SJCRH30 (cell line): ENCODE measurements around the gene ZHX3. TPM values are rescaled to one million over a fixed set of nuclear protein-coding genes. Genes with fewer than 3 reads are reported as not detected.

ENCODE experiments used
- DNase-seq, 2 experiments: peaks; one replicate each; pipeline ENCODE4 v3.0.0-alpha.2; 2015 to 2020
- H3K27ac ChIP-seq: fragments of 250-450 bp; sonication (Bioruptor Pico); 2 replicates; pipeline ENCODE4 v1.5.1; 2020; ENCODE audit warnings: mild to moderate bottlenecking, moderate library complexity
- H3K27me3 ChIP-seq: fragments of 250-450 bp; sonication (Bioruptor Pico); 2 replicates; pipeline ENCODE4 v1.5.1; 2020; ENCODE audit warnings: mild to moderate bottlenecking, moderate library complexity
- H3K36me3 ChIP-seq: fragments of 250-450 bp; sonication (Bioruptor Pico); 2 replicates; pipeline ENCODE4 v1.5.1; 2020; ENCODE audit warnings: mild to moderate bottlenecking, moderate library complexity
- H3K4me1 ChIP-seq: fragments of 250-450 bp; sonication (Bioruptor Pico); 2 replicates; pipeline ENCODE4 v1.5.1; 2020; ENCODE audit warnings: mild to moderate bottlenecking, moderate library complexity
- H3K4me3 ChIP-seq: fragments of 250-450 bp; sonication (Bioruptor Pico); 2 replicates; pipeline ENCODE4 v1.5.1; 2020; ENCODE audit warnings: mild to moderate bottlenecking, moderate library complexity
- H3K9me3 ChIP-seq: fragments of 250-450 bp; sonication (Bioruptor Pico); replicated peaks from 2 replicates; pipeline ENCODE4 v1.5.1; 2020; ENCODE audit warnings: mild to moderate bottlenecking, moderate library complexity
- total RNA-seq: library from RNA; depleted of rRNA; stranded (reverse); fragments of >200 nt; shearing (Covaris generic); gene quantifications from 2 replicates; pipeline ENCODE4 v1.2.3, GENCODE V29; 2014

ZHX3 gene
- total RNA-seq, 1 experiment from 2014 or later = 16.2 TPM

DNA sequence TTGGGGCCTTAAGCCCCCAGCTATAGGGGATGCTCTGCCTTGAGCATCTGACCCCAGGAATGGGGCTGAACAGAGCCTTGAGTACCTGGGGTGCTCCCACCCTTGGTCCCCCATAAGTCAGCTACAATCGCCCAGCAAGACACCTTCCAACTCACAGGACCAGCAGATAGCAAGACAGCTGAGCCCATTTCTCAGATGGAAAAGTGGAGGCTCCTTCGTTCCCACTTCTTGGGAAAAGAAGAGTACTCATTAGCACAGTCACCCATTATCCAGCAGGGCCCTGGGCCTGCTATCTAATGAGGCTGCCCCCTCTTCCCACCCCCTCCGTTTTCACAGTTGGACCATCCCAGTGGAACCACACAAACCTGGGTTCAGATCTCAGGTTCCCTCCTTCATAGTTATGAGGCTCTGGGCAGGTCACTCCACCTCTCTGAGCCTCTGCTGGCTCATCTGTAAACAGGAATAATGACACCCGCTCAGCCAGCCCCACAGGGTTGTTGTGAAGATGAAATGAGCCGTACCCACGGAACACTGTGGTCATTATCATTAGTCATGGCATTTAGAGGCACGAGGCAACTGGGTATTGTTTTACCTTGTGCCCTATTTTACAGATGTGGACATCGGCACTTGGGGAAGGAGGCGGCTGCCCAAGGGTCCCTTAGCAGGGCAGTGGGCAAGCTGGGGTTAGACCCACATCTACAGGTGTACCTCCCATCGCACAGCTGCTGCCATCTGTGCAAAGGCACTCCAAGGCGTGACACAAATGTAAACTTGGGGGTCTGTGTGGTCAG is 27.6 kb upstream of the ZHX3 start:
- Histone ChIP-seq H3K36me3 (no peaks in the 10 kb centered on the region), H3K4me3 (no peak overlapping the region), H3K4me1 (peaks cover 12% of the 10 kb centered on the region), H3K9me3 (no peaks in the 10 kb centered on the region), H3K27me3 (no peaks in the 10 kb centered on the region), H3K27ac (peak overlapping the region; percentile 2)
- DNase-seq = peak; percentile 62 to 84

DNA sequence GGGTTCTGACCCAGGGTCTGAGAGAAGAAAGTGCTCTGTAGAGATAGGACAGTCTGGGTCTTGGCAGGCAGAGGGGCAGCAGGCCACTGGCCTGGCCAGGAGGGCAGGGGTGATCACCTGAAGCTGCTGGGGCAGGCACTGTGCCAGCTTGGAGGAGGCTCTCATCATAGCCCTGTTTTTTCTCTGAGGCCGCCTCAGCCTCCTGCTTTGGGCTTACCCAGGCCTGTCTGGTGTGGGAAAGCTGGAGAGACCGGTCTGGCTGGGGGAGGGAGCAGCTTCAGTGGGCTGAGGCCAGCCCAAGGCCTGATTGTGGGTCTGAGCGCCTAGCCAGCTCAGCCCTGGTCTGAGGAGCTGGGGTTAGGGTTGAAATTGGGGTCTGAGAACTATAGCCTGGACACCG is 26.9 kb upstream of the ZHX3 start:
- no peaks in the 10 kb centered on the region for H3K27me3 ChIP-seq
- DNase-seq = no peak
- H3K36me3 ChIP-seq = no peaks in the 10 kb centered on the region
- no peak overlapping the region for H3K4me3 ChIP-seq
- H3K4me1 ChIP-seq = peaks cover 12% of the 10 kb centered on the region
- no peaks in the 10 kb centered on the region for H3K9me3 ChIP-seq
- H3K27ac ChIP-seq = no peak overlapping the region

DNA sequence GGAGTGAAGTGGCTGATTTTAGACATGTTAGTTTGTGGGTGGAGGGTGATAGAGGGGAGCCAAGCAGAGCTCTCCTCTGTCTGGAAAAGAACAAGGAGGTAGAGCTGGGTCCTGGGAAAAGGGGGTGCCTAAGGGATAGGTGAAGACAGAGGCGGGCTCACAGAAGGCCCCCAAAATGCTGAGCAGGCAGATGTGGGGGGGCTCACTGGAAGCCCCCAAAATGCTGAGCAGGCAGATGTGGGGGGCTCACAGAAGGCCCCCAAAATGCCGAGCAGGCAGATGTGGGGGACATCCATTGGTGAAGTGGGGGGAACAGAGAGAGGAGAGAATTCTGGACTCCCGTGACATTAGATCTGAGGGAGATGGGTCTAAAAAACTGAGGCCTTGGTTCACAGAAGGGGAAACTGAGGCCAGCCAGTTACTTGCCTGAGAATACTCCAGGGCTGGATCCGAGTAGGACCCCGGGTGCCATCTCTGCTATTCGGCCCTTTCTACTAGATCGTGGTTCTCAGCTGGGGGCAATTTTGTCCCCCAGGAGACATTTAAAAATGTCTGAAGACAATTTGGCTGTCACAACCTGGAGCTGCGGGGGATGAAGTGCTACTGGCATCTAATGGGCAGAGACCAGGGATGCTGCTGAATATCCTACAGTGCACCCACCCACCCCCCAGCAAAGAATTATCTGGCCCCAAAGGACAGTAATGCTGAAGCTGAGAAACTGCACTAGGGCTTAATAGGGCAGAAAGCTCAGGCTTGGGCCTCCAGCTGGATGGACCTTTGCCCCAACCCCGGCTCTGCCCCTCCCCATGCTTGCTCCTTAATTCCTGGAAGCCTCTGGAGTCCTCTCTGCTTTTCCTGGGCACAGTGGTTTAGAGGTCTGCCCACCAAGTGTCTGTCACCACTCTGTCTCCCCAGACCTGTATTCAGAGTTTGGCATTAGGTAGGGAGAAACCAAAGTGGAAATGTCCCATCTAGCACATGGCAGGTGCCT is 25.2 kb upstream of the ZHX3 start:
- no peaks in the 10 kb centered on the region for H3K27me3 ChIP-seq
- H3K4me1 ChIP-seq = peaks cover 12% of the 10 kb centered on the region
- H3K9me3 ChIP-seq = no peaks in the 10 kb centered on the region
- H3K36me3 ChIP-seq = no peaks in the 10 kb centered on the region
- DNase-seq = no peak
- no peak overlapping the region for H3K4me3 ChIP-seq
- H3K27ac ChIP-seq = no peak overlapping the region

DNA sequence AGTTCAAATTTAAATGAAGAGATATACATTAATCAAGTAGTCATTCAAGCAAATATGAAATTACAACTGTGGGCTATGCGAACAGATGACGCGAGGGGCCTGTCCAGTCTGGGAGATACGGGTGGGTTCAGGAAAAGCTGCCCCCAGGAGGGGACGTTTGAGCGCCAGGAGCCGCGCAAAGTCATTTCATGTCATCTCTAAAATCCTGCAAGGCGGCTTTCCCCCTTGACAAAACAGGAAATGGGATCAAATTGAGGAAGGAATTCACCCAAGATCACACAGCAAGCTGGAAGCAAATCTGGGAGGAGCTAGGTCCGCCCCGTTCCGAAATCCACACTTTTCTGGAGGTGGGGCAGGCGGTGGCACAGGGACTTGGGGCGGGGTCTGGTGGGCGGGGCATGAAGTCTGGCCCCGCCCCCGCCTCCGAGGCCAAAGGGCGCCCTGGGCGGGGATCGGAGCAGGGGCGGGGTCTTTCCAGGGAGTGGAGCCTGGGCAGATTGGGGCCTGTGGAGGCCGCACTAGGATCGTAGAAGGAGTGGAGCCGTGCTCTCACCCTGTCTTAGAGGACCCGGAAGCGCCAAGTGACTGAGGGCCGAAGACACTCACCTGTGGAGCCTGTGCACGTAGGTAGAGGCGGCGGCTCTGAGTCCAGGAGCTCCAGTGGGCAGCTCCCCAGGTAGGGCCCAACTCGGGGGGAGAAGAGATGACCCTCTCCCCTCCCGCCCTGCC is 23.0 kb upstream of the ZHX3 start, which contains the start of gene LPIN3:
LPIN3 (plus strand) TSS at position 495 of the 729 bp plus-strand sequence. CDS start 4,983 bp downstream, outside the sequence.
- peak; percentile 75 to 81 for DNase-seq
- peak within 1 kb of the TSS; percentile 4; the same call in 1 of the 2 replicates for H3K4me3 ChIP-seq
- no peak within 1 kb of the TSS for H3K27ac ChIP-seq

DNA sequence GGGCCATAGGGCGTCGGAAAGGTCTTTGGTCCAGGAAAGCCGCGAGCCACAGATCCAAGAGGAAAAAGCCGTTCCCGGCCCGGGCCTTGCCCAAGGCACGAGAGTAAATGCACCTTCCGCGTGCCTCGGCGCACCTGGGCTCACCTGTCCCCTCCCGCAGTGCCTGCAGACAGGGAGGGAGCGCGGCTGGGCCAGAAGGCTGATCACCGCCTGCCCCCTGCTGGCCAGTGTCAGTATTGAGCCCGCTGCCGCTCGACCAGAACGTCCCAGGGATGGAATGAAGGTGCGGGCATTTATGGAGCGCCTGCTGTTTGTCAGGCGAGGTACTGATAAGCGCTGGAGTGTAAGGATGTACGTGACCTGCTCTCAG is 22.4 kb upstream of the ZHX3 start:
- Histone ChIP-seq H3K36me3 (no peaks in the 10 kb centered on the region), H3K4me3 (no peak overlapping the region), H3K9me3 (no peaks in the 10 kb centered on the region), H3K27ac (no peak overlapping the region), H3K27me3 (no peaks in the 10 kb centered on the region), H3K4me1 (peaks cover 4% of the 10 kb centered on the region)
- peak; percentile 71 to 86 for DNase-seq

More for the DNA sequence above, 23.0 kb upstream of the ZHX3 start, which contains the start of gene LPIN3:
- H3K9me3 ChIP-seq = no peaks in the 10 kb centered on the region
- peaks cover 10% of the 10 kb centered on the region for H3K4me1 ChIP-seq
- H3K36me3 ChIP-seq = no peaks in the 10 kb centered on the region
- H3K27me3 ChIP-seq = no peaks in the 10 kb centered on the region

DNA sequence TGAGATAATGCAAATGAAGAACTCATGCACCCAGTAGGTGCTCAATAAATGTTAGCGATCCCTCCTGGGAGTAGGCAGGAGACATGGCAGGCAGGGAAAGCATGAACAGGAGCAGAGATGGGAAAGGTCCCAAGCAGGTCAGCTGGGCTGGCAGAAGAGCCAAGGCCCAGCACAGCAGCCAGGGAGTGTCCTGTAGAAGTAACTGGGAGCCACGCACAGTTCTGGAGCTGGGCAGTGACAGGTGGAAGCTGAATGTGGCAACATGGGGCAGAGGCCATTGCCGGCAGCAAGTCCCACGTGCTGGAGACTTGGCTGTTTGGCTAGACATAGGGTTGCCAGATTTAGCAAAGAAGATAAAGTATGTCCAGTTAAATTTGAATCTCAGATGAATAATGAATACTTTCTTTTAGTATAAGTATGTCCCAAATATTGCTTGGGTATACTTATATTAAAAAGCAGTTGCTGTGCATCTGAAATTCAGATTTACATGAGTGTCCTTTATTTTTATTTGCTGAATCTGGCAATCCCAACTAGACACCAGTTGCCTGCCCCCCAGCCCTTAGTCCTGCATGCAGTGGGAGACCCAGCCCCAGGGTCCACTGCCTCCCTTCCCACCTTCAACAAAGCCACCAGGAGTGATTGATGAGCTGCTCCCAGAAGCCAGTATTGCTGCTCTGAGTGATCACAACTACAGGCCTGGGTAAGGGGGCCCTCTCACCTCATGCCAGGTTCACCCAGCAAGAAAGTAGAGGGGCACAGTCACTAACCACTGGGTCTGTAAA is 19.4 kb upstream of the ZHX3 start:
- peaks cover 3% of the 10 kb centered on the region for H3K4me1 ChIP-seq
- H3K36me3 ChIP-seq = no peaks in the 10 kb centered on the region
- H3K4me3 ChIP-seq = no peak overlapping the region
- no peaks in the 10 kb centered on the region for H3K9me3 ChIP-seq
- H3K27ac ChIP-seq = no peak overlapping the region
- H3K27me3 ChIP-seq = no peaks in the 10 kb centered on the region
- no peak for DNase-seq

DNA sequence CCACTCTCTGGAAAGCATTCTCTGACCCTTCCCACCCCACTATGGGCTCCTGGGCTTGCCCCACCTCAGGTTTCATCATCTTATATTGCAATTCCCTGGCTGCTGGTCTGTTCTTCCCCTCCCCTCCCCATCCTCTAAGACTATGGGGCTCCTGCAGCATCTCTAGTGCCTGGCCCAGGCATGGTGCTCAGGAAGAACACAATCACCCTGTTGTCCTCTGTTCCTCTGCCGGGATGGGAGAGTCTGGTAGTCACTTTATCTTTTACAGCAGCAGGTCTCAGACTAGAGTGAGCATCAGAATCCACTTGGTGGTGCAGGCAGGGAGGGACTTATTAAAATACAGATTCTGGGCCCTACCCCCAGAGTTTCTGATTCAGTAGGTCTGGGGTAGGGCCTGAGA is 18.1 kb upstream of the ZHX3 start:
- Histone ChIP-seq H3K4me3 (no peak overlapping the region), H3K9me3 (no peaks in the 10 kb centered on the region), H3K27ac (no peak overlapping the region), H3K4me1 (peaks cover 3% of the 10 kb centered on the region), H3K27me3 (no peaks in the 10 kb centered on the region), H3K36me3 (no peaks in the 10 kb centered on the region)
- no peak for DNase-seq

DNA sequence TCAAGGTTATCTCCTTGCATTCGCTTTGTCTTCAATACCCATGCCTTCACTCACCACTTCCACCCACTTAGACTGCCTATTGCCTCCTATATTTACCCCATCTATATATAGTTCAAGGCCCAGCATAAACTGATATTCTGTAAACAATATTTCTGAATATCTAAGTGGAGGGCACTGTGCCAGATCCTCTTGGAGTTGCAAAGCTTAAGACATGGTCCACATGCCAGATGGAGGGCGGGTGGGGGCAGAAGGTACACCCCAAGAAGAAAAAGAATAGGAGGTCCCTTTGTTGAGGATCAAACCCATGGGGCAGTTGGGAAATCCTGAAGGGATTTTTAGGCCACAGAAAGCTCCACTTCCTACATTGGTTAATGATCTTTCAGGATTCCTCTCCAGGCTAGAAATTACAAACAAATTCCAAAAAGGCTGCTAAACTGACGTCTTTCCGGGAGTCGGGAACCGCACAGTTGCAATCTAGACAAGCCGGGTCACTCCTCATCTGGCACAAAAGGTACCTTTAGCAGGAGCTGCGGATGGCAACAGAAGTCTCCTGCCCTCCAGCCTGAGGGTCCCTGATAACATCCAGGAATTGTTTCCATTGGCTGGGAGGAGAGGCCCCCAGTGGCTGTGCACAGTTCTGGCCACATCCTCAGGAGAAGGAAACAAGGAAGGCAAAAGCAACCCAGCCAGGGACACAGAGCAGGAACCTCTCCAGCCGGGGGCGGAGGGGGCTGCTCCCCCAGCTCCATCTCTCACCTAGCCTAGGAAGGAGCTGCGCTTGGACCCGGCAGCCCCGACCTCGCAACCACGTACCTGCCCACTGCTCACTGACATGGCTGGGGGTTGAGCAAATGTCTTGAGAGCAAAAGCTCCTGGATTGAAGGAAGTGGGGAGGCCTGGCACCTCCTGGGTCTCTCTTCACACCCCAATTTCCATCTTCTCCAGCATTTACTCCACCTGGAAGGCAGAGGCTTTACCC is 17.2 kb upstream of the ZHX3 start:
- Histone ChIP-seq H3K4me3 (no peak overlapping the region), H3K27ac (no peak overlapping the region), H3K36me3 (no peaks in the 10 kb centered on the region), H3K4me1 (no peaks in the 10 kb centered on the region), H3K27me3 (no peaks in the 10 kb centered on the region), H3K9me3 (no peaks in the 10 kb centered on the region)
- DNase-seq = no peak

DNA sequence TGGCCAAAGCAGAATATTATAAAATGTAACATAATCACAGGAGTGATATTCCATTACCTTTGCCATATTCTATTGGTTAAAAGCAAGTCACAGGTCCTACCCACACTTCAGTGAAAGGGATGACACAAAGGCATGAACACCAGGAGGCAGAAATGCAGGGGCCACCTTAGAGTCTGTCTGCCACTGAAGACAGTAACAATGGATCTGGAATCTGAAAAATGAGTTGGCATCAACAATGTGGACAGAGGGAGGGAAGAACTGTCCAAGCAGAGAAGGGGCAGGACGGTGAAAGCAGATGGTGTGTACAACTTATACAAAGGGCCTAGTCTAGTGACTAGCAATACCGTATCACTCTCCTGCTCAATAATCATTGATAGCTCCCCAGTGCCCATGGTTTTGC is 16.5 kb upstream of the ZHX3 start:
- DNase-seq = no peak
- Histone ChIP-seq H3K9me3 (no peaks in the 10 kb centered on the region), H3K36me3 (no peaks in the 10 kb centered on the region), H3K4me3 (no peak overlapping the region), H3K4me1 (peaks cover 2% of the 10 kb centered on the region; the same call in 1 of the 2 replicates), H3K27me3 (no peaks in the 10 kb centered on the region), H3K27ac (no peak overlapping the region)

DNA sequence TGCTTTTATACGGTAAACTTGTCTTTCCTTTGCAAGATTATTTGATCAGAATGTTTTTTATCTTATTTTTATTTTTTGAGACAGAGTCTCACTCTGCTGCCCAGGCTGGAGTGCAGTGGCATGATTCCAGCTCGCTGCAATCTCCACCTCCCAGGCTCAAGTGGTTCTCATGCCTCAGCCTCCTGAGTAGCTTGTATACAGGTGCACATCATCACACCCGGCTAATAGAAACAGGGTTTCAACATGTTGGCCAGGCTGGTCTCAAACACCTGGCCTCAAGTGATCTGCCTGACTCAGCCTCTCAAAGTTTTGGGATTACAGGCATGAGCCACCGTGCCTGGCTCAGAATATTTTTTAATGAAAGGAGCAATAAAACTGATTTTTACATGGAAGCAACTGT is 14.2 kb upstream of the ZHX3 start:
- Histone ChIP-seq H3K27ac (no peak overlapping the region), H3K4me1 (peaks cover 5% of the 10 kb centered on the region; the same call in 1 of the 2 replicates), H3K36me3 (no peaks in the 10 kb centered on the region), H3K27me3 (no peaks in the 10 kb centered on the region), H3K4me3 (no peak overlapping the region), H3K9me3 (no peaks in the 10 kb centered on the region)
- DNase-seq = no peak

DNA sequence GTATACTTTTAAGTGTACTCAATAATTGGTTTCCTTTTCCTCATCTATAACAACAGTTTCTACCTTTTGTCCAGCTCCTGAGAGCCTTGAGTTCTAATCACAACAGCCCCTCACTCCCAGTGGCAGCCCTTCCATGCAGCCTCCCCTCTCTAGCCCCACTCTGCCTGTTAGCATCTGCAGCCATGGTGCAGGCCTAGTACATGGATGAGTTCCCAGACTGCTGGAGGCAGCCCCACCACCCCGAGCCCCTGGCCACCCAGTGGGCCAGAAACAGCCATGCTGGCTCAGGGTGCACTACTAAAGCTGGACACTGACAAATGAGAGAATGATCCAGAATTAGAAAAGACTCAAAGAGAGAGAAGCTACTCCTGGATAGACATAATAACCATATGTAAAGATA is 13.4 kb upstream of the ZHX3 start:
- DNase-seq = no peak
- Histone ChIP-seq H3K9me3 (no peaks in the 10 kb centered on the region), H3K27ac (no peak overlapping the region), H3K4me3 (no peak overlapping the region), H3K27me3 (no peaks in the 10 kb centered on the region), H3K4me1 (peaks cover 5% of the 10 kb centered on the region; the same call in 1 of the 2 replicates), H3K36me3 (no peaks in the 10 kb centered on the region)

DNA sequence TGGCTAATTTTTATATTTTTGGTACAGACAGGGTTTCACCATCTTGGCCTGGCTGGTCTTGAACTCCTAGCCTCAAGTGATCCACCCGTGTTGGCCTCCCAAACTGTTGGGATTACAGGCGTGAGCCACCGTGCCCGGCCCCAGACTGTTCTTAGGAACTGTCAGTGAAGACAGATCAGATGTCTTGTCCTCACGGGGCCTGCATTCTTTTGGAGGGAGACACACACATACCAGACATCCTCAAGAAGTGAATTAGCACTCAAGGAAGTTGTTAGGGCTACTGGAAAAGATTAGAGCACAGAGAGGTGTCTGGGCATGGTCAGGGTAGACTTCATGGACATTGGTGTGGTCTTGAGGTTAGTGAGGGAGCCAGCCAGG is 12.8 kb upstream of the ZHX3 start:
- no peaks in the 10 kb centered on the region for H3K9me3 ChIP-seq
- H3K4me1 ChIP-seq = peaks cover 5% of the 10 kb centered on the region; the same call in 1 of the 2 replicates
- no peaks in the 10 kb centered on the region for H3K36me3 ChIP-seq
- H3K27ac ChIP-seq = no peak overlapping the region
- no peak overlapping the region for H3K4me3 ChIP-seq
- no peak for DNase-seq
- no peaks in the 10 kb centered on the region for H3K27me3 ChIP-seq
